GM12878 (cell line): Measurements from ENCODE around the gene TTYH1. TPM values are rescaled to one million over a fixed set of nuclear protein-coding genes. Genes with fewer than 3 reads are reported as not detected.

Experiments
- ATAC-seq: fragments of 200-7000 bp; cut with Tn5 transposase; 3 replicates; pipeline ENCODE4 v1.9.1; 2020; ENCODE audit warnings: mild to moderate bottlenecking, moderate library complexity
- BruUV-seq: library from RNA; stranded (reverse); fragments of 400-500 nt; replicated peaks from 2 replicates; lab custom pipeline; 2021; lab: Mats Ljungman, UMichigan
- CTCF ChIA-PET: fragments of 300-600 bp; sonication (Branson Sonifier 250); formaldehyde crosslinking; extraction: SDS; loops from one replicate; lab custom pipeline; 2021; ENCODE audit warnings: inconsistent platforms; lab: Yijun Ruan, JAX
- POLR2A ChIA-PET: fragments of 350-600 bp; formaldehyde crosslinking; extraction: SDS; loops from one replicate; lab custom pipeline; 2021; ENCODE audit warnings: inconsistent platforms; lab: Charles Lee
- RAD21 ChIA-PET: fragments of 300-600 bp; sonication (Branson Sonifier 250); formaldehyde crosslinking; loops from one replicate; lab custom pipeline; 2023; ENCODE audit warnings: antibody characterized with exemption; ENCODE audit not compliant: unreplicated experiment; lab: Charles Lee
- SMC1A ChIA-PET: fragments of 300-600 bp; sonication (Branson Sonifier 250); formaldehyde crosslinking; loops from one replicate; lab custom pipeline; 2023; ENCODE audit not compliant: unreplicated experiment, uncharacterized antibody; lab: Charles Lee
- DNase-seq: peaks from one replicate; pipeline ENCODE4 v3.0.0-alpha.2; 2011; ENCODE audit warnings: low read depth, low spot score
- FAIRE-seq: peaks from 3 replicates; lab custom pipeline; 2011; peaks lifted over from hg19 to GRCh38; lab: Jason Lieb, UNC
- H2AFZ ChIP-seq: 2 replicates; pipeline ENCODE4 v1.6.0; 2011; ENCODE audit warnings: low read depth, low read length, control low read depth; ENCODE audit not compliant: control insufficient read depth
- H3K27ac ChIP-seq: 2 replicates; pipeline ENCODE4 v1.5.1; 2011; ENCODE audit warnings: control low read depth; ENCODE audit not compliant: control insufficient read depth, insufficient read depth
- H3K27me3 ChIP-seq, 2 experiments: replicated peaks in 1 of 2; 2 replicates each; pipeline versions ENCODE4 v1.6.0 to v1.6.1; 2011; ENCODE audit warnings: low read length in 1 of 2; ENCODE audit not compliant: control insufficient read depth in 2 of 2, insufficient read depth in 2 of 2
- H3K36me3 ChIP-seq, 2 experiments: 2 replicates each; pipeline ENCODE4 v1.5.1; 2011; ENCODE audit warnings: low read length in 1 of 2; ENCODE audit not compliant: control insufficient read depth in 2 of 2, insufficient read depth in 2 of 2
- H3K4me1 ChIP-seq: 2 replicates; pipeline ENCODE4 v1.6.1; 2011; ENCODE audit warnings: mild to moderate bottlenecking, low read length, moderate library complexity, mixed read lengths; ENCODE audit not compliant: control insufficient read depth, insufficient read depth
- H3K4me2 ChIP-seq: 2 replicates; pipeline ENCODE4 v1.6.0; 2011; ENCODE audit warnings: control low read depth; ENCODE audit not compliant: control insufficient read depth, insufficient read depth
- H3K4me3 ChIP-seq: fragments of 200-600 bp; sonication (generic); 2 replicates; pipeline ENCODE4 v1.5.1; 2016
- H3K79me2 ChIP-seq: 2 replicates; pipeline ENCODE4 v1.6.0; 2011; ENCODE audit warnings: low read length; ENCODE audit not compliant: control insufficient read depth, insufficient read depth
- H3K9ac ChIP-seq: 2 replicates; pipeline ENCODE4 v1.8.0; 2011; ENCODE audit warnings: low read length, control low read depth, mixed read lengths; ENCODE audit not compliant: control insufficient read depth, insufficient read depth
- H3K9me3 ChIP-seq: replicated peaks from 3 replicates; pipeline ENCODE4 v1.5.1; 2011; ENCODE audit warnings: mild to moderate bottlenecking, low read length; ENCODE audit not compliant: control insufficient read depth, insufficient read depth
- H4K20me1 ChIP-seq: 2 replicates; pipeline ENCODE4 v1.6.0; 2011; ENCODE audit not compliant: control insufficient read depth, insufficient read depth
- HCFC1 ChIP-seq: fragments of 150-350 bp; IDR thresholded peaks from 2 replicates; pipeline ENCODE4 v1.6.1; 2014; ENCODE audit warnings: low read length
- IKZF1 ChIP-seq: fragments of 450-650 bp; conservative IDR thresholded peaks from 2 replicates; pipeline ENCODE4 v1.6.1; 2017; ENCODE audit warnings: antibody characterized with exemption, mild to moderate bottlenecking
- MYB ChIP-seq: fragments of 150-350 bp; IDR thresholded peaks from 2 replicates; pipeline ENCODE4 v1.6.1; 2014; ENCODE audit warnings: mild to moderate bottlenecking, low read depth, low read length, borderline replicate concordance
- SMAD1 ChIP-seq: fragments of 450-650 bp; IDR thresholded peaks from 2 replicates; pipeline ENCODE4 v1.6.1; 2018; ENCODE audit warnings: mild to moderate bottlenecking, low read depth; ENCODE audit not compliant: partially characterized antibody
- SMC3 ChIP-seq: IDR thresholded peaks from 2 replicates; pipeline ENCODE4 v1.6.1; 2011; ENCODE audit warnings: low read length, improper control_type of control experiment, borderline replicate concordance
- SUZ12 ChIP-seq: fragments of 200-600 bp; sonication (generic); IDR thresholded peaks from one replicate; pipeline ENCODE4 v1.6.1; 2018; ENCODE audit warnings: antibody characterized with exemption, mild to moderate bottlenecking; ENCODE audit not compliant: unreplicated experiment
- in situ Hi-C: fragments of 300-500 bp; cut with MboI; formaldehyde crosslinking; loops from 9 replicates; pipeline ENCODE4 v1.14.3; 2018; ENCODE audit warnings: mixed read lengths
- intact Hi-C: fragments of 100-400 bp; cut with micrococcal nuclease; formaldehyde crosslinking; loops from one replicate; pipeline ENCODE4 v1.14.2; 2022; ENCODE audit not compliant: unreplicated experiment
- polyA plus RNA-seq, 11 experiments: library from polyadenylated mRNA; depleted of rRNA in 4 of 11; unstranded in 6 of 11; stranded (reverse) in 5 of 11; fragments of >200 nt; fragmentation: Nextera tagmentation in 4 of 11; fragmentation: Illumina TruSeq in 1 of 11; extraction: Ambion mirVana in 4 of 11; extraction: Trizol in 1 of 11; gene quantifications; 1 replicate in 1 of 11; 2 replicates in 10 of 11; pipeline versions ENCODE4 v1.2.1 to v1.2.3, GENCODE V29; 2011 to 2016; ENCODE audit warnings: inconsistent platforms in 2 of 11, missing spikeins in 2 of 11, low read depth in 1 of 11
- total RNA-seq, 4 experiments: library from RNA; depleted of rRNA in 3 of 4; stranded (reverse); fragments of >200 nt in 3 of 4; fragmentation: Illumina TruSeq in 1 of 4; extraction: Trizol in 1 of 4; gene quantifications; 2 replicates each; pipeline versions ENCODE4 v1.2.1 to v1.2.3, GENCODE V29; 2013 to 2021
- TF ChIP-seq, protein P1 (sequence below): fragments of 450-650 bp; IDR thresholded peaks from 2 replicates; pipeline ENCODE4 v1.6.1; 2016; ENCODE audit warnings: mild to moderate bottlenecking
- TF ChIP-seq, protein P2 (sequence below): fragments of 450-650 bp; IDR thresholded peaks from 2 replicates; pipeline ENCODE4 v1.6.1; 2017; ENCODE audit warnings: mild to moderate bottlenecking, low read depth, inconsistent platforms; ENCODE audit not compliant: poor library complexity, severe bottlenecking
- TF ChIP-seq, protein P3 (sequence below): fragments of 450-650 bp; IDR thresholded peaks from 2 replicates; pipeline ENCODE4 v1.6.1; 2016; ENCODE audit warnings: mild to moderate bottlenecking
- TF ChIP-seq, protein P4 (sequence below): IDR thresholded peaks from 2 replicates; pipeline ENCODE4 v1.6.1; 2011; ENCODE audit warnings: borderline replicate concordance, low read depth, mild to moderate bottlenecking, moderate library complexity, low read length; ENCODE audit not compliant: insufficient read depth, poor library complexity, severe bottlenecking

TTYH1 gene
- total and polyA plus RNA-seq, 10 of the 15 experiments (the other 5 are each of a cell fraction or from before 2014, with no cell fraction given) = 0.01 to 0.36 (median 0.09) TPM; not detected in 3

DNA sequence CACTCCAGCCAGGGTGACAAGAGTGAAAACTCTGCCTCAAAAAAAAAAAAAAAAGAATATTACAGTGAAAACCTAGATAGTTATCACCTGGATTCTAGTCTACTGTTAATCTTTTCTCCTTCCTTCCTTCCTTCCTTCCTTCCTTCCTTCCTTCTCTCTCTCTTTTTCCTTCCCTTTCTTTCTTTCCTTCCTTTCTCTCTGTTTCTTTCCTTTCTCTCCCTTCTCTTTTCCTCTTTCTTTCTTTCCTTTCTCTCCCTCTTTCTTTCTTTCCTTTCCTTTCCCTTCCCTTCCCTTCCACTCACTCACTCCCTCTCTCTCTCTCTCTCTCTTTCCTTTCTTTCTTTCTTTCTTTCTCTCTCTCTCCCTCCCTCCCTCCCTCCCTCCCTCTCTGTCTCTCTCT lies 9.6 kb upstream of the TTYH1 start:
- no peak overlapping the region for H3K27ac ChIP-seq
- no peak for DNase-seq
- no peaks in the 10 kb centered on the region for H3K4me1 ChIP-seq
- no peaks in the 10 kb centered on the region for H3K36me3 ChIP-seq
- no peaks in the 10 kb centered on the region for H3K27me3 ChIP-seq
- RAD21 ChIA-PET = no interaction called here
- CTCF ChIA-PET = no interaction called here
- H3K4me3 ChIP-seq = no peak overlapping the region
- TF ChIP-seq SMC3 = no peak
- TF ChIP-seq, protein P1, sequence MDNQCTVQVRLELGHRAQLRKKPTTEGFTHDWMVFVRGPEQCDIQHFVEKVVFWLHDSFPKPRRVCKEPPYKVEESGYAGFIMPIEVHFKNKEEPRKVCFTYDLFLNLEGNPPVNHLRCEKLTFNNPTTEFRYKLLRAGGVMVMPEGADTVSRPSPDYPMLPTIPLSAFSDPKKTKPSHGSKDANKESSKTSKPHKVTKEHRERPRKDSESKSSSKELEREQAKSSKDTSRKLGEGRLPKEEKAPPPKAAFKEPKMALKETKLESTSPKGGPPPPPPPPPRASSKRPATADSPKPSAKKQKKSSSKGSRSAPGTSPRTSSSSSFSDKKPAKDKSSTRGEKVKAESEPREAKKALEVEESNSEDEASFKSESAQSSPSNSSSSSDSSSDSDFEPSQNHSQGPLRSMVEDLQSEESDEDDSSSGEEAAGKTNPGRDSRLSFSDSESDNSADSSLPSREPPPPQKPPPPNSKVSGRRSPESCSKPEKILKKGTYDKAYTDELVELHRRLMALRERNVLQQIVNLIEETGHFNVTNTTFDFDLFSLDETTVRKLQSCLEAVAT = no peak
- TF ChIP-seq IKZF1 = no peak
- no peak for TF ChIP-seq MYB
- no peak for TF ChIP-seq SMAD1
- TF ChIP-seq, protein P2, sequence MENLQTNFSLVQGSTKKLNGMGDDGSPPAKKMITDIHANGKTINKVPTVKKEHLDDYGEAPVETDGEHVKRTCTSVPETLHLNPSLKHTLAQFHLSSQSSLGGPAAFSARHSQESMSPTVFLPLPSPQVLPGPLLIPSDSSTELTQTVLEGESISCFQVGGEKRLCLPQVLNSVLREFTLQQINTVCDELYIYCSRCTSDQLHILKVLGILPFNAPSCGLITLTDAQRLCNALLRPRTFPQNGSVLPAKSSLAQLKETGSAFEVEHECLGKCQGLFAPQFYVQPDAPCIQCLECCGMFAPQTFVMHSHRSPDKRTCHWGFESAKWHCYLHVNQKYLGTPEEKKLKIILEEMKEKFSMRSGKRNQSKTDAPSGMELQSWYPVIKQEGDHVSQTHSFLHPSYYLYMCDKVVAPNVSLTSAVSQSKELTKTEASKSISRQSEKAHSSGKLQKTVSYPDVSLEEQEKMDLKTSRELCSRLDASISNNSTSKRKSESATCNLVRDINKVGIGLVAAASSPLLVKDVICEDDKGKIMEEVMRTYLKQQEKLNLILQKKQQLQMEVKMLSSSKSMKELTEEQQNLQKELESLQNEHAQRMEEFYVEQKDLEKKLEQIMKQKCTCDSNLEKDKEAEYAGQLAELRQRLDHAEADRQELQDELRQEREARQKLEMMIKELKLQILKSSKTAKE = no peak
- TF ChIP-seq, protein P3, sequence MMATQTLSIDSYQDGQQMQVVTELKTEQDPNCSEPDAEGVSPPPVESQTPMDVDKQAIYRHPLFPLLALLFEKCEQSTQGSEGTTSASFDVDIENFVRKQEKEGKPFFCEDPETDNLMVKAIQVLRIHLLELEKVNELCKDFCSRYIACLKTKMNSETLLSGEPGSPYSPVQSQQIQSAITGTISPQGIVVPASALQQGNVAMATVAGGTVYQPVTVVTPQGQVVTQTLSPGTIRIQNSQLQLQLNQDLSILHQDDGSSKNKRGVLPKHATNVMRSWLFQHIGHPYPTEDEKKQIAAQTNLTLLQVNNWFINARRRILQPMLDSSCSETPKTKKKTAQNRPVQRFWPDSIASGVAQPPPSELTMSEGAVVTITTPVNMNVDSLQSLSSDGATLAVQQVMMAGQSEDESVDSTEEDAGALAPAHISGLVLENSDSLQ = no peak
- no peak for TF ChIP-seq HCFC1
- TF ChIP-seq, protein P4, sequence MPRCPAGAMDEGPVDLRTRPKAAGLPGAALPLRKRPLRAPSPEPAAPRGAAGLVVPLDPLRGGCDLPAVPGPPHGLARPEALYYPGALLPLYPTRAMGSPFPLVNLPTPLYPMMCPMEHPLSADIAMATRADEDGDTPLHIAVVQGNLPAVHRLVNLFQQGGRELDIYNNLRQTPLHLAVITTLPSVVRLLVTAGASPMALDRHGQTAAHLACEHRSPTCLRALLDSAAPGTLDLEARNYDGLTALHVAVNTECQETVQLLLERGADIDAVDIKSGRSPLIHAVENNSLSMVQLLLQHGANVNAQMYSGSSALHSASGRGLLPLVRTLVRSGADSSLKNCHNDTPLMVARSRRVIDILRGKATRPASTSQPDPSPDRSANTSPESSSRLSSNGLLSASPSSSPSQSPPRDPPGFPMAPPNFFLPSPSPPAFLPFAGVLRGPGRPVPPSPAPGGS = no peak
- TF ChIP-seq SUZ12 = no peak
- H4K20me1 ChIP-seq = no peaks in the 10 kb centered on the region
- SMC1A ChIA-PET = no interaction called here
- FAIRE-seq = no peak
- no peaks in the 10 kb centered on the region; the same call in 2 of the 3 replicates for H3K9me3 ChIP-seq
- ATAC-seq = no peak
- no peak overlapping the region for H3K4me2 ChIP-seq
- no peak overlapping the region for H3K9ac ChIP-seq
- in situ Hi-C loops = no loop called here
- H3K79me2 ChIP-seq = no peaks in the 10 kb centered on the region
- intact Hi-C loops = no loop called here
- no peak overlapping the region for H2AFZ ChIP-seq
- POLR2A ChIA-PET = no interaction called here
- no TSS peak for BruUV-seq
